ENCODE data around the gene SETD4.

- TF ChIP-seq CTCF (conservative IDR thresholded peaks at IDR 0.05 in 1 of 2, IDR thresholded peaks at IDR 0.05 in 1 of 2; ENCODE audit: low read depth in 1 of 2, low read length in 2 of 2) = no peak
- TF ChIP-seq EZH2 (IDR thresholded peaks at IDR 0.05; ENCODE audit: low read length, missing control alignments) = no peak
Measured at GRCh38 chr21:36092681-36093080, 32.4 kb upstream of the SETD4 start.
